ENCODE results near the gene NOTCH4.
"Not testable (repeated sequence)": the region's sequence is repeated elsewhere in the genome, so short reads cannot be mapped to it uniquely, and the experiment has no call there.

The NOTCH4 gene

DNA sequence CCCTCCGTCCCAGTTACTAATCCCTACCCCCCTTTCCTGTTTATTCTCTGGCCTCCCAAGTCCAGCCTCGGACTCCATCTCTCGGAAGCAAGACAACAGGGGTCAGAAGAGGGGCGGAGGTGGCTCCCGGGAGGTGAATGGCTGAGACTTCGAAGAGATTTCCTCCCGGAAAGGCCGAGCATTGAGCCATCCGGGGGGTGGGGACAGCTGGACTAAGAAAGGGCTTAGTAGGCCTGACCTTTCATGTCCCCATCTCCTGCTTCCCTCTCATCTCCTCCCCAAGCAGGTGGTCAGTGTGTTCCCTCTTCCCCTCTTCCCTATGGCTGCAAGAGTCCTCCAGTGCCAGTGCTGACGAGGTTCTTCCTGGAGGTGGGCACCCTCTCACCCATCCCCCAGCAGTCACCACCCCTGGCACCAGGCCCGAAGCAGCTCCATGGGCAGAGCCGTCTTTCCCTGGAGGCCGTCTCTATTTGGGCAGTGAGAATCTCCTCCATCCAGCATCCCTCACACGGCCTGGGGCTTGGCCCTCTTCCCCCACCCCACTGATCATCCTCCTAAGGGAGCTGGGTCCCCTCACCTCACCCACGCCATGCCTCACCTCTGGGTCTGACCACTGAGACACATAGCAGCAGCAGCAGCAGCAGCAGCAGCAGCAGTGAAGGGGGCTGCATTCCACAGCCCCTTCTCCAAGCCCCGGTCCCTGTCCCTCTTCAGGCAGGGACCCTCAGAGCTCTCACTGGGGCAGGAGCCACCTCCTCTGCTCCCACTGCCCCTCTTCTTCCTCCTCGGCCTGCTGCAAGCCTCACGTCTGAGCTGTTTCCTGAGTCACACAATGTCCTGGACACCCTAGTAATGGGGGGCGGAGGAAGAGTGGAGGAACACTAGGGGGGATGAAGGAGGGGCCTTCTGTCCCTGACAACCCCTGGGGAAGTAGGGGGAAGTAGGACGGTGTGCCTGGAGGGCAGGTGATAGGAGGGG is at the start of gene NOTCH4:
Gene NOTCH4, minus strand, starts transcription at position 810 of the 978 bp plus-strand sequence. Its CDS starts 139 bp downstream, at position 671.
- no peak for DNase-seq

DNA sequence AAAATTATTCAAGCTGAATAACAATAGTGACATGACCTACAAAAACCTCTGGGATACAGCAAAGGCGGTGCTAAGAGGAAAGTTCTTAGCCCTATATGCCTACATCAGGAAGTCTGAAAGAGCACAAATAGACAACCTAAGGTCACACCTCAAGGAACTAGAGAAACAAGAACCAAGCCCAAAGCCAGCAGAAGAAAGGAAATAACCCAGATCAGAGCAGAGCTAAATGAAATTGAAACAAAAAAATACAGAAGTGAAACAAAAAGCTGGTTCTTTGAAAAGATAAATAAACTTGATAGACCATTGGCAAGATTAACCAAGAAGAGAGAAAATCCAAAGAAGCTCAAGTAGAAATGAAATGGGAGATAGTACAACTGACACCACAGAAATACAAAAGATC is 47.6 kb upstream of the NOTCH4 start:
- DNase-seq = no peak

DNA sequence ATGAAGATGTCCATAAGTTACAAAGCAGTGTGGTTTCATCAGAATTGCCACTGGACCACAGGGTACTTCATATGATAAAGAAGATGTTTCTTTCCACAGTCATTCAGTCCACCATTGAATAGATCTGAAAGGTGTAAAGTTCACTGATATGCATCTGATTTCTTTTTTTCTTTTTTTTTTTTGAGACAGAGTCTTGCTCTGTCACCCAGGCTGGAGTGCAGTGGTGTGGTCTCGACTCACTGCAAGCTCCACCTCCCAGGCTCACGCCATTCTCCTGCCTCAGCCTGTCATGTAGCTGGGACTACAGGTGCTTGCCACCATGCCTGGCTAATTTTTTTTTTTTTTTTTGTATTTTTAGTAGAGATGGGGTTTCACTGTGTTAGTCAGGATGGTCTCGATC is 44.6 kb upstream of the NOTCH4 start:
- DNase-seq = not testable (repeated sequence)

DNA sequence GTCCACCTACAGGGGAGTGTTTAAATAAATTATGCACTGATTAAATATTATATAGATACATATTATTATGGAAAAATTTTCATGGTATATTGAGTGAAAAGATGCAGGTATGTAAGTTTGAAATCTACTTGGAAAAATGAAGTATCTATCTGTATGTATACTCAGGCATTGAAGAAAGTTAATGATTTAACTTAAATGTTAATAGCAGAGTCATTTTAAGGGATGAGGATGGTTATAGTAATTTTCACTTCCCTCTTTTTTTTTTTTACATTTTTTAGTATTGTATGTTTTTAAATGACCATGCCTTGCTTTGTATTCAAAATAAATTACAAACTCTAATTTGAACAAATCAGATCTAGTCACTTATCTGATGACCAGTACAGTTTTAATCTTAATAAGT is 43.2 kb upstream of the NOTCH4 start:
- DNase-seq = no peak

DNA sequence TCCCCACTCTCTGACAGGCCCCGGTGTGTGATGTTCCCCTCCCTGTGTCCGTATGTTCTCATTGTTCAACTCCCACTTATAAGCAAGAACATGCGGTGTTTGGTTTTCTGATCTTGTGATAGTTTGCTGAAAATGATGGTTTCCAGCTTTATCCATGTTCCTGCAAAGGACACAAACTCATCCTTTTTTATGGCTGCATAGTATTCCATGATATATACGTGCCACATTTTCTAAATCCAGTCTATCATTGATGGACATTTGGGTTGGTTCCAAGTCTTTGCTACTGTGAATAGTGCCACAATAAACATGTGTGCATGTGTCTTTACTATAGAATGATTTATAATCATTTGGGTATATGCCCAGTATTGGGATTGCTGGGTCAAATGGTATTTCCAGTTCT is 33.4 kb upstream of the NOTCH4 start:
- DNase-seq = not testable (repeated sequence)

DNA sequence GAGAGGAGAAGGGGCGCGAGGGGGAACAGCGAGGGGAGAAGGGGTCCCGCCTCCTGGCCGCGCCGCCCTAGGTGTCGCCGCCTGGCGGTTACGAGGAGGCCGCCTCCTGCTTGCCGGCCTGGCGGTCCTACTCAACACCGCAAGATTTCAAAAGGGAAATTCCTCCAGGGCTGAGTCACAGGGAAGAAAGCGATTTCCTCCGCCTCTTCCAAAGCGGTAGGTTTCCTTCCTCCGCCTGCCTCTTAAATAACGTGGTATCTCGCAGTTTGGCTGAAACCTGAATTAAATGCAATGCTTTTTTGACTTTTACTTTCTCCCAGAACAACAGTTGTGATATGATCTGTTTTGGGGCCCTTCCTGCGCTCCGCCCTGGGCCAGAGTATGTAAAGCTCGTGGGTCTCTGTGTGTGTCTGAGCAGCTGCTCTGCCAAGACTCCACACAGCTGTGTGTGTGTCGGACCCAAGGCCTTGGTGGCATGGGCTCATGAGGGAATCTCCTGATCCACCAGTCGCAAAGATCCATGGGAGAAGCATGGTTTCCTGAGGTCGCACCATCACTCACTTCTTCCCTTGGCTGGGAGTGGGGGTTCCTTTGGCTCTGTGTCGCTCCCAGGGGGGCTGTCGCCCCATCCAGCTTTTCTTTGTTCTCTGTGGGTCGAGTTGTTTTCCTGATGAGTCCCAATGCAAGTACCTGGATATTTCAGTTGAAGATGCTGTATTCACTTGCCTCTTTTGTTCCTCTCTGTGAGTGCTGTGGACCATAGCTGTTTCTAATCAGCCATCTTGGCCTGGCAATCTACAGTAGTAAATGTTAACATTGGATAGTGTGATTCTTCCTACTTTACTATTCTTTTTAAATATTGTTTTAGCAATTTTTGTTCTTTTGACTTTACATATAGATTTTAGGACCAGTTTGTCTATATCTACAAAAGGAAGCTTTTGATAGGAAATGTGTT is 31.6 kb upstream of the NOTCH4 start:
- no peak for DNase-seq

DNA sequence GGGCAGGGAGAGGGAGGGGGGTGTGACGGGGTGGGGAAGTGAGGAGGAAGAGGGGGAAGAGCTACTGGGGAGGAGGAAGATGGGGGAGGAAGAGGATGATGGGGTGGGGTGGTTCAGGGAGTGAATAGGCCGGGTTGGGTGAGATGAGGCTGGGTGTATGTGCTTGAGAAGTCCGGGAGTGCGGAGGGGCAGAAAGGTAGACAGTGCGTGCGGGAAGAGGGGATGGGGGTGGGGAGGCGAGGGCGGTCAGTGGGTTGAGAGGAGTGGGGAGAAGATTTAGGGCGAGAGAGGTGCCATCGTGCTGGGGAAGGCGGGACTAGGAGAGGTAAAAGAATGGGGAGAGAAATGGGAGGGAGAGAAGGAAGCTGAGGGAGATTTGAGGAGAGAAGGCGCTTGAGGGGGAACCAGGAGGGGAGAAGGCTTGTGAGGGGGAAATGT is 30.9 kb upstream of the NOTCH4 start:
- DNase-seq = no peak

DNA sequence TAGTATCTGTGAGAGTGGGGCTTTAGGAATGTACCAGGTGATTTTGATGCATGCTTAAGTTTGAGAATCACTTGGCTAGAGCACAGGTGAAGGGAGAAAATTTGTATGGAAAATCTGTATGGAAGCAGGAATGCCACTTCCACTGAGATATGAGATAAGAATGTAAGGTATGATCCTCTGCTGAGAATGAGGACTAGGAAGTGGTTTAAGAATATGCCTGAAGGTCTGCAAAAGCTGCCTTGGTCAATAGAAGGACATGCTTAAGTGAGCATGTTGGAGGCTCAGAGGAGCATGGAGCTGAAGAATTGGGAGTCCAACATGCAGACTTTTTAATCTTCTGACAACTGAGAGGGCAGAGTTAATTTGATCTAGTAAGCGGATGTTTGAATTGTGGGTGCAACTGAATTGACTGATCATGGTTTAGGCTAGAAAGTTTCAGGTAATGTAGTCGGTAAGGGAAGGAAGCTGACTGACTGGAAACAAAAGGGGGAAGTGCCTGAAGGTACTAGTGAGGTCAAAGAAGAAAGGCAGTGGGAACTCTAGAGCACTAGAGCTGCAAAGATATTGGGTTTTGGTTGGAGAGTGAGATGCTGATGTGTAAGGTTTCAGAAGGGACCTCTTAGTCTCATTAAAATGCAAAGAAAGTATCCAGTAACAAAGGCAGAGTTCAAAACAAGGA is 28.6 kb upstream of the NOTCH4 start:
- DNase-seq = no peak

DNA sequence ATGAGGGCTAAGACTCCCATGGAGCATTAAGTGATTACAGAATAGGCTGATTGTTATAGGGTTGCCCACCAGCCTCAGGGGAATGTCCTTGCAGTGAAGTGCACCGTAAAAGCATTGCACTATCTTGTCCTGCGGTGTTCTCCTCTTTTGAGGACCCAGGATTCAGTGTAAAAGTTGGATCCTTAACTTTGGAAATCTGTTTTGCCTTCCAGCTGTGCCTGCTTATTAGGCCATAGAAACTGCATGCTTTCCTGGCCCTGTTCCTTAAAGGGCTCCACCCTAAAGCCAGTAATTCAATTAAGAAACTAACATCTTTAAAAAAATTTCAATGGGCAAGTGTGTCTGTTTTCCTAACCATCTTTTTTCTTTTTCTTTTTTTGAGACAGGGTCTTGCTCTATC is 25.4 kb upstream of the NOTCH4 start:
- no peak for DNase-seq

DNA sequence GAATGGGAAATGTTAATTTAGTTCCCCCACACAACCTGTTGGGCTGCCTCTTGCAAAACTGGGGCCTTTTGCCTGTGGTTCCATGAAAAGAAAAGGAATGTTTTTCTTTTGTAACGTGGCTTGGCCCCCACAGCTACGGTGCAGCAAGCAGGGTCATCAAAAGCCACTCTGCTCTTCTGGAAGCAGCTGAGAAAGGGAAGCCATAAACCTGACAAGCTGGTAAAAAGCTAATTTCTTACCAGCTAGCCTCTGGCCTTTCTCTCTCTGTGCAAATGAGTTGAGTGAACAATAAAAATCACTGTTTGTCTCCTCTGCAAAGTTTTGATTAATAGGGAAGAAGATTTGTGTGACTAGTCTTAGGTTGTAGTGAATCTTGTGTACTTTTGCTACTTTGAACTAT is 23.5 kb upstream of the NOTCH4 start:
- no peak for DNase-seq

DNA sequence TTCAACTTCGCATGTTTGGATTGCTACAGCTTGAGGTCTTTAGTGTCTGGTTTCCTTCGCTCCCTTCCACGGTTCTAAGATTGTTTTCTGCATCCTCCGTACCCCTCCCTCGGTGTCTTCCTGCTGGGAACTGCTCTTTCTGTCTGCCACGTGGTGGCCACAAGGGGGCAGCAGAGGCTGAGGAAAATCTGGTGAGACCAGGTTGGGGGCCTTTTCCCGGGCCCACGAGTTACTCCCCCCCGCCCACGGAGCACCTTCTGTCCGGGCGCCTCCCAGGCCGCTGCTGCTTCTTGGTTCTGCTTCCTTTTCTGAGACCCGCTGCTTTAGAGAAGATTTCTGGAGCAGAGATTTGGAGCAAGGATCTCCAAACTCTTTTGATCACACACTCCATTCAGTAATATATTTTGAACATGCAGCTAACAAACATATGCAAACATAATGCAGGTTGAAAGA is 21.1 kb upstream of the NOTCH4 start:
- DNase-seq = no peak

DNA sequence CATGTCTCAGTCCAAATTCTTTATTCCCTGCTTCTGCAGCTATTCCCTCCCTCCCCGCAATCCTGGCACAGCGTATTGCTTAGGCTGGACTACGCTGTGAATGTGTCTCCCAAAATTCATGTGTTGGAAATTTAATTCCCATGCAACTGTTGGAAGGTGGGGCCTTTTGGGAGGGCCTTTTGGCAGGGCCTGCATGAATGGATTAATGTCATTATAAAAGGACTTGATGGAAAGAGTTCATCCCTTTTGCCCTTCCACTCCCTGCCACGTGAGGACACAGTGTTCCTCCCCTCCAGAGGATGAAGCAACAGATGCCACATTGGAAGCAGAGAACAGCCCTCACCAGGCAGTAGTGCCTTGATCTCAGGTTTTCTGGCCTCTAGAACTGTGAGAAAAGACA is 20.4 kb upstream of the NOTCH4 start:
- no peak for DNase-seq

DNA sequence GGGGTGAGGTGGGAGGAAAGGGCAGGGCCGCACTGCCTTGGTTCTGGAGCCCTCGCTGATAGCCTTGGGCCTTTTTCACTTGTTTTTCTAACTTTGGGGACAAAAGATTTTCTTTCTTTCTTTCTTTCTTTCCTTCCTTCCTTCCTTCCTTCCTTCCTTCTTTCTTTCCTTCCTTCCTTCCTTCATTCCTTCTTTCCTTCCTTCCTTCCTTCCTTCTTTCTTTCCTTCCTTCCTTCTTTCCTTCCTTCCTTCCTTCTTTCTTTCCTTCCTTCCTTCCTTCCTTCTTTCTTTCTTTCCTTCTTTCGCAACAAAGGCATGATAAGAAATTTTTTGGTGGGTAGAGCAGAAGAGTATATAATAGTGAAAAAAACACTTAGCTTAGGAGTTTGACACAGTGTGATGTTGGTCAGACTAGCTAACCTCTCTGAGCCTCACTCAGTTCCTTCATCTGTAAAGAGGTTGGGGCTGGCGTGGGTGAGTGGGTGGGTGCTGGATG is 18.5 kb upstream of the NOTCH4 start:
- DNase-seq = not testable (repeated sequence)

DNA sequence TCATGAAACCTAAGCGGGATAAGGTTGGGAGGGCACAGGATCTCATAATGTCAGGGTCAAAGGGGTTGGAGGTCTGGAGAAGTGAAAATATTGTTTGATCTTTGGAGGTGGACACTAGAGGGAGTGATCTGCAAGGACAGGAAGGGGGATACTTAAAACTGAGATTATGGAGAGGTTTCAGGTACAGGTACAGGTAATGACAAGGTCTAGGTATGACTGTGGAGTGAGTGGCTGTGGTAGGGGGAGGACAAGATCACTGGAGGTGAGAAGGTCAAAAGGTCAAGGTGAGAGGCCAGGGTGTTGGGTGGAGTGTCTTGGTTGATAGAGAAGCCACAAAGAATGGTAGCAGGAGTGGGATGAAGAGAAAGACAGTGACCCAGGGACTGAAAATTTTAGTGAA is 16.8 kb upstream of the NOTCH4 start:
- no peak for DNase-seq

DNA sequence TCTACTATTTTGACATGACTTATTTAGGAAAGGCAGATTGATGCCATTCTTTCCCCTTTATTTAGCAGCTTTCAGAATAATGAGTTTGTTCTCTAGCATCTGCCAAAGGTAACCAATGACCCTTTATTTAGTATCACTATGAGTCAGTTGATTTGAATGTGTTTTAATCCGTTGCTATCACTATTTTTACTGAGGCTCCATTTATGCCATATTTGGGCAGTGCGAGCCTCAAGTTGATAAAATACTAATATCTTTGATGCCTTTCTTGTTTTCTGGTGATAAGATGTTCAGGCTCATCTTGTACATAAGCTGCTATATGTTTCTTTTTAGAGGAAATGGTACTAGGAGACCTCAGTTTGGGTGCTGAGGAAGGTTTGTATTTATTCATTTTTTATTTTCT is 15.6 kb upstream of the NOTCH4 start:
- DNase-seq = no peak

DNA sequence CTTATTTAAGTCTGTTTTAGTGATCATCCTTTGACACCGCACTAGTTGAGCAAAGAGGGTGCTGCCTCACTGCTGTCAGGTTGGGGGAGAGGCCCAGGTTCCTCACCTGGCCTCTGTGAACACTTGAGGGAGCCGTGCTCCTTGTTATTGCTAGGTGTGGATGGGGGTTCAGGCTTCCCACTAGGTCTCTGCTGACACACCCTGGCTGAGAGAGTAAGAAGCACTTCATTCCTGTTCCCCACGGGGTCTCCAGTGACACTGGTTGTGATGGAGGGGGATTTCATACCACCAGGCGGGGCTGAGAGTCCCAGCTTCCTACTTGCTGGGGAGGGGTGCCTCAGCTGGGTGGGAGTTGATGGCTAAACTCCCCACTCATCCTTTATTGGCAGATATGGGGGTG is 11.1 kb upstream of the NOTCH4 start:
- no peak for DNase-seq

DNA sequence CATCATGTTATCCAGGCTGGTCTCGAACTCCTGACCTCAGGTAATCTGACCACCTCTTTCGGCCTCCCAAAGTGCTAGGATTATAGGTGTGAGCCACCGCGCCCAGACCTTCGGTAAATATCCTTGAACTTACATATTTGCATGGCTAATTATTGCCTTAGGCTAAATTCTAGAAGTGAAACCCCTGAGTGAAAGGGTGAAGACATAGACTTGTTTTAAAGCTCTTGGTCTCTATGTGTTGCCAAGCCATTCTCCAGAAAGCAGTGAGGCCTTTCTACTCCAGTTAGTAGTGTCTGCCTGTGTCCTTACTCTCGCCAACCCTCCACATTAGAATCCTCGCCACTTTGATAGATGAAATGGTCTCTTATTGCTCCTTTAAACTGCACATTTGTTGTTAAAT is 2.6 kb upstream of the NOTCH4 start:
- no peak for DNase-seq

DNA sequence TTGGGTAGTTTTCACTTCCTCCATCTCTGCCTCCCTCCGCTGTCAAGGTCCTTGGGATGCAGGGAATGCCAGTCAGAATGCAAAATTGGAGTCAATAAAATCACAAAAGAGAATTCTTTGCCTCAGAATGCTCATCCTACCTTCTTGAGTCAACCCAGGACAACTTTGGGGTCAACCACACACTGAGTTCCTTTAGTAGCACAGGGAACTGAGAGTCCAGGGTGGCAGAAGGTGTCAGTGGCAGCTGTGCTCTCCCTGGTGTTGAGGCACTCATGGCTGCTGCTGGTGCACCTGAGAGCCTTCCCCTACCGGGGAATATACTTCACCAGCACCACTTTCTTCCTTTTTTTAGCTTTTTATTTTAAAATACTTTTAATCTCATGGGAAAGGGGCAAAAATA is 829 bp upstream of the NOTCH4 start:
- no peak for DNase-seq

DNA sequence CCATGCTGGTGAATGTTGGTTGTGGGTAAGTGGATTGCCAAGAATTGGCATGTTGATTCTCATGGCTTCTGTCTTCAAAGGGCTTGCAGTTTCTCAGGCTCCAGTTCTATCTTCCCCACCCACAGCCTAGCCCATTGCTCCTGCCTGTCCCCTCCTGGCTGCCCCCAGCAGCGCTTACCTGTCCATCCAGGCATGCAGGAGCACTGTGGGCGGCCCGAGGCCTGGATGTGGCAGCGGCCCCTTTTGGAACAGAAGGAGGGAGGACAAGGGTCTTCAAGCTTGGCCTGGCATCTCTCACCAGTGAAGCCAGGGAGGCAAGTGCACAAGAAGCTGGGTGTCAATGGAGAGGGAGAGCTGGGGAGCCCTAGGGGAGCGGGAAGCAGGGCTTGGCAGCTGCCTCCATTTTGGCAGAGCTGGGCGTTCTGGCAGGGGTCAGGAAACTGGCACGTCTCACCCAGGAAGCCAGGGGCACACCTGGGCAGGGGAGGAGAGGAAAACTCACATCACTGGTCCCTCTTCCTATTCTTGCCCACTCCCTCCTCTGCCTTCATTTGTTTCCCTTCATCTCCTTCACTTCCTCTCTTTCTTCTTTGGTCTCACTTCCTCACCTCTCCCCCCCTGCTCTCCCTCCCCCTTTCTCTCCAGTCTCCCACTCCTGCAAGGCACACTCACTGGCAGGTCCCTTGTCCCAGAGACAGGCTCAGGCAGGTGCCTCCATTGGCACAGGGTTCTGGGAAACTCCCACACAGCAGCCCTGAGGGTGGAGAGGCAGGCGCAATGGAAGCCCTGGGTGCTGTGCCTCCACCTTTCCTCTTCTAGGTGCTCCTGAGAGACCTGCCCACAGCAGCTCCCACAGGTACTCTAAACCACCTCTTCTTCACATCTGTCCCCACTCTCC is 1.3 kb downstream of the NOTCH4 start:
- DNase-seq = no peak

DNA sequence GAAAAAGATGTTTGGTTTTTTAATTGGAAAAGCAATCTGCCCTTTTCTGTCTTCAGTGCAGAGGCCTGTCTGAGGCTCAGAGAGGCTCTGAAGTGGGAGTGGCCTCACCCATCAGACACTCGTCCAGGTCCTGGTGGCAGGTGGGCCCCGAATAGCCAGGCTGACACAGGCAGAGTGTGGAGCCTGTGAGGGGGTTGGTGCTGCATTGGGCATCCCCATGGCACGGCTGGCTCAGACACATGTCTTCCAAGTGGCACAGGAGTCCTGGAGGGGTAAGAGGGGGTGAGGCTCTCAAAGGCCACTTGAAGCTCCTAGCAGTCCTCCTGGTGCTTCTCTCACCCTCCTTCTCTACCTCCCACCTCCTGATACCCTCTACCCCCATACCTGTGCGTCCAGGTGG is 3.8 kb downstream of the NOTCH4 start:
- no peak for DNase-seq

DNA sequence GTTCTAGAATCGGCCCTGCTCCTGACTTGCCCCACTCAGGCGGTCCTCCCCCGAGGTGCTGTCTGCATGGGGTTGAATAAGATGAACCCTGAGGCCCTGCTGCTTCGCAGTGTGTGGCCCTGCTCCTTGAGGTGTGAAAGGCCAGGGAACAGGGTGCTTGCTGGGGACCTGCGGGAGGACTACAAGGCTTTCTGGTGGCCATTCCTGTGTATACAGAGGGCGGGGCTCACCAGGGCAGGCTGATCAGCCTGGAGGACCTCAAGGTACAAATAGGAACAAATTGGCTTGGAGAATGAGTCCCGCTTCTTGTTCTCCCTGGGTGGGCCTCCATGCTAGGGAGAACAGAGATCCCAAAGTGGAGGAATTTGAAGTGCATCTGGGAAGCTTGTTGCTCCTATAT is 5.7 kb downstream of the NOTCH4 start:
- DNase-seq = no peak

DNA sequence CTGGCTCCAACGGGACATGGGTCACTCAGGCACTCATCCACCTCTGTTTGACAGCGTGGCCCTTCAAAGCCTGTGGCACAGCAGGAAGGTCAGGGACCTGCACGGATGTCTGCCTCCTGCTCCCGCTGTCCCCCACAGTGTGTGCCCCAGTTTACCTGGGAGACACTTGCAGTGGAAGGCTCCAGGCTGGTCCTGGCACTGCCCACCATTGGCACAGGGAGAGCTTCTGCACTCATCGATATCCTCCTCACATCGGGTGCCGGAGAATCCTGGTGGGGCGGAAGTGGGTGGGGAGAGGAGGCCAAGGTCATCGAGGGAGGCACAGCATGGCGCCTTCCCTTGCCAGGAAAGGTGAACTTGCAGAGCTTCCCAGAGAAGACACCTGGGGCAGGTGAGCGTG is 6.9 kb downstream of the NOTCH4 start:
- DNase-seq = no peak

Measured in NCI-H1417 treated with DMSO at 0.1 percent for 48 hours (cell line).